ENCODE measurements around the gene OXNAD1. TPM values are rescaled to one million over a fixed set of nuclear protein-coding genes. Genes with fewer than 3 reads are reported as not detected.
A peak's percentile ranks its signal among the peaks of the same experiment; 100 is the strongest.

OXNAD1 gene
- total and polyA plus RNA-seq, 2 of the 13 experiments (the other 11 are each of a cell fraction or from before 2014, with no cell fraction given), result 9.9 to 18.8 TPM

DNA sequence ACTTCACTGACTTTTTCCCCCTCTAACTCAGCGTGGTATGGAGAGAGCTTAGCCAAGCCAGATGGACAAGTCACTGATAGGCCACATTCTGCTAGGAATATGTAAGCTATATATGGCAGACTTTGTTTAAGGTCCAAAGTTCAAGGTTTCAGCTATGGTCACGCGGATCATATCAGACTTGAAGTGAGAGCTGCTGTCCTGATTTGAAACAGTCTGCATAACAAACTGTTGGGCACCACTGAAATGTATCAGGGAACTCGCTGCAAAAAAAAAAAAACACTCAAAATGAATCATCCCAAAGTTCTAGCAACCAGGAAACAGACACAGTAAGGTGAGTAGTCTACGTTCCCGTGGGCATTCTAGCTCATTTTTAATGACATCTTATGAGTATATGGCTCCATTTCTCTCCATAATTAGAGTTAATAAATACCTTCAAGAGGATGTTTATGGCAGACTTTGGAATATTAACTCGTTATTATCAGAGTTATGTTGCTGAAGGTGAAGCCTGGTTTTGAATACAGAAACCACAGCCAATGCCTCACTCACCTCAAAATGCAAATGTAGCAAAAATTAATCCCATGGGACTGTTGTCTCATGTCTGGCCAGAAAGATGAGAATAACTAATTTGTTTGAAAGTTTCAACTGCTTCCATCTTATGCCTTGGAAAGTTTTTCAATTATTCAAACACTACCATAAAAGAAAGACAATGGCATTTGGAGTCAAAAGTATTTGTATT lies 12.6 kb upstream of the OXNAD1 start (continued):
- TF ChIP-seq, protein P1, sequence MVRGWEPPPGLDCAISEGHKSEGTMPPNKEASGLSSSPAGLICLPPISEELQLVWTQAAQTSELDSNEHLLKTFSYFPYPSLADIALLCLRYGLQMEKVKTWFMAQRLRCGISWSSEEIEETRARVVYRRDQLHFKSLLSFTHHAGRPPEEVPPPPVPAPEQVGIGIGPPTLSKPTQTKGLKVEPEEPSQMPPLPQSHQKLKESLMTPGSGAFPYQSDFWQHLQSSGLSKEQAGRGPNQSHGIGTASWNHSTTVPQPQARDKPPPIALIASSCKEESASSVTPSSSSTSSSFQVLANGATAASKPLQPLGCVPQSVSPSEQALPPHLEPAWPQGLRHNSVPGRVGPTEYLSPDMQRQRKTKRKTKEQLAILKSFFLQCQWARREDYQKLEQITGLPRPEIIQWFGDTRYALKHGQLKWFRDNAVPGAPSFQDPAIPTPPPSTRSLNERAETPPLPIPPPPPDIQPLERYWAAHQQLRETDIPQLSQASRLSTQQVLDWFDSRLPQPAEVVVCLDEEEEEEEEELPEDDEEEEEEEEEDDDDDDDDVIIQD (CRISPR knock-in tag; IDR thresholded peaks at IDR 0.05; ENCODE audit: low read depth), result peak; percentile 77; the same call in 1 of the 2 replicates

DNA sequence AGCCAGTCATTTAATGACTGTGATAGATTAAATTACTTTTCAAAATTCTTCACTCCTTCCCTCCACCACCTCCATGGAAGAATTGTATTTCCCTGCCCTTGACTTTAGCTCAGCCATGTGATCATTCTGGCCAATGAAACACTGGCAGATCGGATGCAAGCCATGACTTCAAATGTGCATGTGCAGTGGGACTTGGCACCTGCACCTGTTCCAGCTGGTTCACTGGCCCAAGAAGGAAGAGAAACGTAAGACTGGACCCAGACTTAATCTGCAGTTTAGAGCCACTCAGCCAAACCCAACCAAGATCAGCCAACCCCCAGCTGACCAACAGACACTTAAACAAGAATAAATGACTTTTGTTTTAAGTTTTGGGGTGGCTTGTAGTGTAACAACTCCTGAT lies 12.0 kb upstream of the OXNAD1 start:
- POLR2A ChIA-PET, result interaction anchor here (0.6 to 4.9 kb wide), 8 partner anchors 8 to 1490 kb away, joined by 3 to 112 read pairs (median 4); partner anchors contain the start of genes BTD, DPH3, HACL1 and OXNAD1

More for the DNA sequence above, 12.0 kb upstream of the OXNAD1 start:
- 96% methylated on average over 2 of the region's 2 CpGs for WGBS (ENCODE audit: low lambda C conversion rate)
- ATAC-seq (no peak), FAIRE-seq (no peak), DNase-seq (ENCODE audit: low spot score) (no peak)
- H3K4me2 ChIP-seq (ENCODE audit: low read depth, low read length), result peak overlapping the region; percentile 54; the same call in 1 of the 2 replicates
- CTCF ChIA-PET (ENCODE audit: low intra/inter-chr PET ratio, low total read pairs), result no interaction called here
- H2AFZ ChIP-seq (ENCODE audit: low read length), result no peak overlapping the region
- H3K36me3 ChIP-seq (replicated peaks in 1 of 2; ENCODE audit: control insufficient read depth in 1 of 2, insufficient read depth in 2 of 2, low read length in 2 of 2), result no peaks in the 10 kb centered on the region
- no peaks in the 10 kb centered on the region for H3K79me2 ChIP-seq (ENCODE audit: insufficient read depth, low read length)
- no peaks in the 10 kb centered on the region for H3K27me3 ChIP-seq (ENCODE audit: control insufficient read depth in 1 of 2, insufficient read depth in 2 of 2, low read length in 2 of 2)
- H3K27ac ChIP-seq (ENCODE audit: extremely low read length, insufficient read depth, low read length), result no peak overlapping the region
- H3K9me3 ChIP-seq (ENCODE audit: low read length), result no peaks in the 10 kb centered on the region
- in situ Hi-C loops (cut with HindIII; ENCODE audit: extremely low pct_ligation_motif_present, low pct_unique_long_range_greater_than_20kb), result no loop called here
- peaks cover 47% of the 10 kb centered on the region for H3K4me1 ChIP-seq (ENCODE audit: insufficient read depth, low read length)
- H4K20me1 ChIP-seq (ENCODE audit: insufficient read depth, low read length), result no peaks in the 10 kb centered on the region
- H3K9ac ChIP-seq (ENCODE audit: insufficient read depth, low read depth, low read length), result no peak overlapping the region
- intact Hi-C loops (cut with micrococcal nuclease; ENCODE audit: unreplicated experiment), result loop anchor here (1.0 kb wide), 1 partner anchor 11 kb away; the partner anchor contains the start of gene DPH3
- BruUV-seq (replicated peaks), result no TSS peak
- no peak for TF ChIP-seq ZNF260 (CRISPR knock-in tag; IDR thresholded peaks at IDR 0.05; ENCODE audit: borderline replicate concordance, low read depth)
- no peak for TF ChIP-seq ZSCAN22 (CRISPR knock-in tag; IDR thresholded peaks at IDR 0.05)
- TF ChIP-seq SETDB1 (CRISPR knock-in tag; IDR thresholded peaks at IDR 0.05; ENCODE audit: borderline replicate concordance), result 0 out of 2 replicates have a peak, but pooled peaks have one; percentile 59
- no peak for TF ChIP-seq ZNF572 (CRISPR knock-in tag; IDR thresholded peaks at IDR 0.05)
- TF ChIP-seq, protein P2, sequence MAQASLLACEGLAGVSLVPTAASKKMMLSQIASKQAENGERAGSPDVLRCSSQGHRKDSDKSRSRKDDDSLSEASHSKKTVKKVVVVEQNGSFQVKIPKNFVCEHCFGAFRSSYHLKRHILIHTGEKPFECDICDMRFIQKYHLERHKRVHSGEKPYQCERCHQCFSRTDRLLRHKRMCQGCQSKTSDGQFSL (CRISPR knock-in tag; IDR thresholded peaks at IDR 0.05), result no peak
- no peak for TF ChIP-seq ZNF839 (CRISPR knock-in tag; IDR thresholded peaks at IDR 0.05; ENCODE audit: borderline replicate concordance)
- TF ChIP-seq ELF1 (CRISPR knock-in tag; IDR thresholded peaks at IDR 0.05), result 0 out of 2 replicates have a peak, but pooled peaks have one; percentile 5
- no peak for TF ChIP-seq JDP2 (CRISPR knock-in tag; IDR thresholded peaks at IDR 0.05; ENCODE audit: borderline replicate concordance)
- TF ChIP-seq, protein P3, sequence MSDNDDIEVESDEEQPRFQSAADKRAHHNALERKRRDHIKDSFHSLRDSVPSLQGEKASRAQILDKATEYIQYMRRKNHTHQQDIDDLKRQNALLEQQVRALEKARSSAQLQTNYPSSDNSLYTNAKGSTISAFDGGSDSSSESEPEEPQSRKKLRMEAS (IDR thresholded peaks at IDR 0.05), result peak; percentile 22; the same call in 1 of the 2 replicates
- H3K4me3 ChIP-seq (replicated peaks in 1 of 3; ENCODE audit: insufficient read depth in 1 of 3, low read depth in 2 of 3, low read length in 3 of 3), result no peak overlapping the region; a peak in 1 of 6 replicates

All from HepG2 (cell line).